ENCODE results near the gene PDE10A.
"Not testable (repeated sequence)": the region's sequence is repeated elsewhere in the genome, so short reads cannot be mapped to it uniquely, and the experiment has no call there.

PDE10A gene

DNA sequence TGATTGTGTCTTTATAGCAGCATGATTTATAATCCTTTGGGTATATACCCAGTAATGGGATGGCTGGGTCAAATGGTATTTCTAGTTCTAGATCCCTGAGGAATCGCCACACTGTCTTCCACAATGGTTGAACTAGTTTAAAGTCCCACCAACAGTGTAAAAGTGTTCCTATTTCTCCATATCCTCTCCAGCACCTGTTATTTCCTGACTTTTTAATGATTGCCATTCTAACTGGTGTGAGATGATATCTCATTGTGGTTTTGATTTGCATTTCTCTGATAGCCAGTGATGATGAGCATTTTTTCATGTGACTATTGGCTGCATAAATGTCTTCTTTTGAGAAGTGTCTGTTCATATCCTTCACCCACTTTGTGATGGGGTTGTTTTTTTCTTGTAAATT lies 54.5 kb downstream of the PDE10A start:
- H3K9ac ChIP-seq (ENCODE audit: low read depth, low read length); H3K36me3 ChIP-seq (ENCODE audit: insufficient read depth, low read length); H3K4me1 ChIP-seq (ENCODE audit: insufficient read depth, low read length); H3K9me3 ChIP-seq (ENCODE audit: control insufficient read depth, insufficient read depth, low read length): not testable (repeated sequence)

GRCh38 chr6:165606740-165607008 lies 56.4 kb downstream of the PDE10A start:
- Histone ChIP-seq H3K9me3 (ENCODE audit: control insufficient read depth, insufficient read depth, low read length) (no peaks in the 10 kb centered on the region), H3K36me3 (ENCODE audit: insufficient read depth, low read length) (no peaks in the 10 kb centered on the region), H3K9ac (ENCODE audit: low read depth, low read length) (no peak overlapping the region), H3K4me1 (ENCODE audit: insufficient read depth, low read length) (no peaks in the 10 kb centered on the region)

GRCh38 chr6:165605901-165606739 lies 56.9 kb downstream of the PDE10A start:
- Histone ChIP-seq H3K9ac (ENCODE audit: low read depth, low read length) (no peak overlapping the region), H3K4me1 (ENCODE audit: insufficient read depth, low read length) (no peaks in the 10 kb centered on the region), H3K9me3 (ENCODE audit: control insufficient read depth, insufficient read depth, low read length) (no peaks in the 10 kb centered on the region), H3K36me3 (ENCODE audit: insufficient read depth, low read length) (no peaks in the 10 kb centered on the region)

- H3K36me3 ChIP-seq (ENCODE audit: insufficient read depth, low read length): no peaks in the 10 kb centered on the region
- no peak overlapping the region for H3K9ac ChIP-seq (ENCODE audit: low read depth, low read length)
- no peaks in the 10 kb centered on the region for H3K4me1 ChIP-seq (ENCODE audit: insufficient read depth, low read length)
- H3K9me3 ChIP-seq (ENCODE audit: control insufficient read depth, insufficient read depth, low read length): no peaks in the 10 kb centered on the region
These were observed 57.7 kb downstream of the PDE10A start for GRCh38 chr6:165605182-165605875.

DNA sequence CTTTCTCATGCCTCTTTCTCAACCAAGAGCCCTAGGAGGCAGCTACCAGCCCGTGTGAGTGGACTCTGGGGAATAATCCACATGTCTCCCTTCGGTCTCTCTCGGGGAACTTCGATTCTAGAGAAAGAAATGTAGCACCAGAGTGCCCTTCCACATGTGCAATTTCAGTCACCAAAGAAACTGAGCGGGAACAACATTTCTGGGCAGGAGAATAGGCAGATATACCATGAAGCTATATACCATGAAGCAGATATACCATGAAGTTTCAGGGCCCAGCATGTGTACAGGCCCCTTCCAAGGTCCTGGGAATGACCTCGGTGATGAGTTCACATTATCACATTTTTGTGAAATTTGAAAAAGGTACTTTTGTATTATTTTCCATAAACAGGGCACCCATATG lies 60.8 kb downstream of the PDE10A start:
- Histone ChIP-seq H3K9me3 (ENCODE audit: control insufficient read depth, insufficient read depth, low read length) (no peaks in the 10 kb centered on the region), H3K4me1 (ENCODE audit: insufficient read depth, low read length) (peaks cover 9% of the 10 kb centered on the region; the same call in 1 of the 2 replicates), H3K9ac (ENCODE audit: low read depth, low read length) (no peak overlapping the region), H3K36me3 (ENCODE audit: insufficient read depth, low read length) (no peaks in the 10 kb centered on the region)

- no peak overlapping the region for H3K9ac ChIP-seq (ENCODE audit: low read depth, low read length)
- H3K9me3 ChIP-seq (ENCODE audit: control insufficient read depth, insufficient read depth, low read length): no peaks in the 10 kb centered on the region
- H3K36me3 ChIP-seq (ENCODE audit: insufficient read depth, low read length): no peaks in the 10 kb centered on the region
- H3K4me1 ChIP-seq (ENCODE audit: insufficient read depth, low read length): peaks cover 9% of the 10 kb centered on the region; the same call in 1 of the 2 replicates
These were observed 62.4 kb downstream of the PDE10A start for GRCh38 chr6:165600606-165601005.

DNA sequence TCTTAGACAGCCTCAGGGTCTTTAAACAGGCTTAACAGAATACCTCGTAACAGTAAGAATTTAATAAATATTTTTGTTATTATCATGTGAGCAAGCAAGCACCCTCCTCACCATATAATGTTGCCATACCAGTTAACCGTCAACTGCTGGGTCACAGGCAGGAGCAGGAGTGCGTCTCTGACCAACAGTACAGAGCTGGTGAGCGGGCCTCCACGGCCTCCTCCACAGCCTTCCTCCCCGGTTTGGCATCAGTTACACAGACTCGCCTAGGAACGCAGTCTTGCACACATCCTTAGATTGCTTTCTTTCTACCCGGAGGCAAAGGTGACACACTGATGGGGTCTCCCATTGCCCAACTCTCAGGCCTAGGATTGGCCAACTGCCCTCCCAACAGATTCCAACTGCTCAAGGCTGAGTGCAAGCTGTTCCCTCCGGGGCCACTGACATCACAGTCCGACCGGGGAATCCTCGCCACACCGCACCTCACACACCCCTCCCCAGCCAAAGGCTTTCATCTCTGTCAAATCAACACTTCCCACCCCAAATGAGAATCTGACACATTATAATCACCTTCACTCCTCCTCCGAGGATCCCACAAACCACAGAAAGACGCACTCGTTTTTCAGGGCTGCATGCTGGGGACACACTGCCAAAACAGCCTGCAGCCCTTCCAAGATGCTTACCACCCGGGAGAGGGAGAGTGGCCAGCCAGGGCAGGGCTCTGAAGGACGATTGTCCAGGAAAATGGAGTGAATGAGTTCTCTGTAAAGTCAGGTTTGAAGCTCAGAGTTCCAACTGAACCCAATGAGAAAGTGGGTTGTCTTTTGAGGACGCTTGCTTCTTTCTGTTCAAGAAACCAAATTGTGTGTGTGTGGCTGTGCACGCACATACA lies 63.2 kb downstream of the PDE10A start:
- no peaks in the 10 kb centered on the region for H3K9me3 ChIP-seq (ENCODE audit: control insufficient read depth, insufficient read depth, low read length)
- no peak overlapping the region for H3K9ac ChIP-seq (ENCODE audit: low read depth, low read length)
- H3K36me3 ChIP-seq (ENCODE audit: insufficient read depth, low read length): no peaks in the 10 kb centered on the region
- H3K4me1 ChIP-seq (ENCODE audit: insufficient read depth, low read length): peaks cover 9% of the 10 kb centered on the region; the same call in 1 of the 2 replicates

DNA sequence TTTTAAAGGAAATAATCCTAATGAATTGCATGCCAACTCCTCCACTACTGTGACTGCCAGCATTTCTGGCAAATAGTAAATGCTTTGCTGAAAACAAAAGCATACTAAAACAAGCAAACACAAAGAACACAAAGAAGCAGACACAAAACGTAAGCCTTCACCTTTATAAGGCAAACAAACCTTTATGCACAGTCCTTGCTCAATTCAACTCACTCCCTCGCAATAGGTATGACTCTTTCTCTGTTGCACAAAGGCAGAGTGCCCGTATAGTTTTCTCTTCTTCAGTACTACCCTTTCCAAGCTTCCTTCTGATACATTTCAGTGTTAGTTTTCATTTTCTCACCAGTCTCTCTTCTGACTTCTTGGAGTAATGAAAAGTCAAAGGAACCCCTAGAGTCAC lies 63.9 kb downstream of the PDE10A start:
- H3K4me1 ChIP-seq (ENCODE audit: insufficient read depth, low read length): peaks cover 9% of the 10 kb centered on the region; the same call in 1 of the 2 replicates
- no peak overlapping the region for H3K9ac ChIP-seq (ENCODE audit: low read depth, low read length)
- H3K36me3 ChIP-seq (ENCODE audit: insufficient read depth, low read length): no peaks in the 10 kb centered on the region
- no peaks in the 10 kb centered on the region for H3K9me3 ChIP-seq (ENCODE audit: control insufficient read depth, insufficient read depth, low read length)

GRCh38 chr6:165597821-165598220 lies 65.2 kb downstream of the PDE10A start:
- no peaks in the 10 kb centered on the region for H3K9me3 ChIP-seq (ENCODE audit: control insufficient read depth, insufficient read depth, low read length)
- no peaks in the 10 kb centered on the region for H3K36me3 ChIP-seq (ENCODE audit: insufficient read depth, low read length)
- H3K4me1 ChIP-seq (ENCODE audit: insufficient read depth, low read length): peaks cover 9% of the 10 kb centered on the region; the same call in 1 of the 2 replicates
- H3K9ac ChIP-seq (ENCODE audit: low read depth, low read length): no peak overlapping the region

GRCh38 chr6:165594584-165595333 lies 68.3 kb downstream of the PDE10A start:
- H3K9ac ChIP-seq (ENCODE audit: low read depth, low read length): no peak overlapping the region
- peaks cover 9% of the 10 kb centered on the region; the same call in 1 of the 2 replicates for H3K4me1 ChIP-seq (ENCODE audit: insufficient read depth, low read length)
- H3K36me3 ChIP-seq (ENCODE audit: insufficient read depth, low read length): no peaks in the 10 kb centered on the region
- no peaks in the 10 kb centered on the region for H3K9me3 ChIP-seq (ENCODE audit: control insufficient read depth, insufficient read depth, low read length)

GRCh38 chr6:165592947-165593346 lies 70.1 kb downstream of the PDE10A start:
- not testable (repeated sequence) for H3K36me3 ChIP-seq (ENCODE audit: insufficient read depth, low read length); H3K9me3 ChIP-seq (ENCODE audit: control insufficient read depth, insufficient read depth, low read length); H3K9ac ChIP-seq (ENCODE audit: low read depth, low read length); H3K4me1 ChIP-seq (ENCODE audit: insufficient read depth, low read length)

GRCh38 chr6:165588515-165588914 lies 74.5 kb downstream of the PDE10A start:
- no peak overlapping the region for H3K9ac ChIP-seq (ENCODE audit: low read depth, low read length)

GRCh38 chr6:165587206-165587605 lies 75.8 kb downstream of the PDE10A start:
- H3K4me1 ChIP-seq (ENCODE audit: insufficient read depth, low read length): 0 out of 2 replicates have a peak, but pooled peaks cover 4% of the 10 kb centered on the region
- no peaks in the 10 kb centered on the region for H3K9me3 ChIP-seq (ENCODE audit: control insufficient read depth, insufficient read depth, low read length)
- H3K9ac ChIP-seq (ENCODE audit: low read depth, low read length): no peak overlapping the region
- no peaks in the 10 kb centered on the region for H3K36me3 ChIP-seq (ENCODE audit: insufficient read depth, low read length)

More at GRCh38 chr6:165588515-165588914, 74.5 kb downstream of the PDE10A start:
- Histone ChIP-seq H3K9me3 (ENCODE audit: control insufficient read depth, insufficient read depth, low read length) (no peaks in the 10 kb centered on the region), H3K4me1 (ENCODE audit: insufficient read depth, low read length) (0 out of 2 replicates have a peak, but pooled peaks cover 4% of the 10 kb centered on the region), H3K36me3 (ENCODE audit: insufficient read depth, low read length) (no peaks in the 10 kb centered on the region)

GRCh38 chr6:165586706-165587105 lies 76.3 kb downstream of the PDE10A start:
- H3K36me3 ChIP-seq (ENCODE audit: insufficient read depth, low read length): no peaks in the 10 kb centered on the region

More at GRCh38 chr6:165586706-165587105, 76.3 kb downstream of the PDE10A start:
- Histone ChIP-seq H3K9me3 (ENCODE audit: control insufficient read depth, insufficient read depth, low read length) (no peaks in the 10 kb centered on the region), H3K4me1 (ENCODE audit: insufficient read depth, low read length) (0 out of 2 replicates have a peak, but pooled peaks cover 4% of the 10 kb centered on the region), H3K9ac (ENCODE audit: low read depth, low read length) (no peak overlapping the region)

Data from ES-I3 (cell line).